ENCODE data around the gene ATOH8.
"Not testable (repeated sequence)": the region's sequence is repeated elsewhere in the genome, so short reads cannot be mapped to it uniquely, and the experiment has no call there.

ATOH8 gene

GRCh38 chr2:85806358-85807118 is 52.7 kb downstream of the ATOH8 start:
- DNase-seq: no peak

GRCh38 chr2:85807756-85808155 is 54.0 kb downstream of the ATOH8 start:
- no peak for DNase-seq

GRCh38 chr2:85810371-85811179 is 56.8 kb downstream of the ATOH8 start:
- DNase-seq: no peak

- DNase-seq: no peak
These were observed 57.6 kb downstream of the ATOH8 start for GRCh38 chr2:85811180-85812093.

GRCh38 chr2:85812094-85812735 is 58.4 kb downstream of the ATOH8 start:
- no peak for DNase-seq

- no peak for DNase-seq
These were observed 59.6 kb downstream of the ATOH8 start for GRCh38 chr2:85813211-85813981.

GRCh38 chr2:85813982-85814801 is 60.4 kb downstream of the ATOH8 start:
- DNase-seq: peak; percentile 66

GRCh38 chr2:85814802-85815550 is 61.2 kb downstream of the ATOH8 start:
- DNase-seq: no peak

- no peak for DNase-seq
These were observed 66.2 kb downstream of the ATOH8 start for GRCh38 chr2:85819811-85820510.

- no peak for DNase-seq
These were observed 69.0 kb downstream of the ATOH8 start for GRCh38 chr2:85822766-85823165.

GRCh38 chr2:85823951-85824350 is 70.2 kb downstream of the ATOH8 start:
- no peak for DNase-seq

- DNase-seq: peak; percentile 74
These were observed 73.4 kb downstream of the ATOH8 start for GRCh38 chr2:85826990-85827878.

GRCh38 chr2:85827879-85828569 is 74.2 kb downstream of the ATOH8 start:
- no peak for DNase-seq

GRCh38 chr2:85828725-85829124 is 74.9 kb downstream of the ATOH8 start:
- DNase-seq: no peak

- DNase-seq: not testable (repeated sequence)
These were observed 75.6 kb downstream of the ATOH8 start for GRCh38 chr2:85829394-85829793.

- DNase-seq: no peak
These were observed 76.9 kb downstream of the ATOH8 start for GRCh38 chr2:85830645-85831044.

GRCh38 chr2:85831735-85832134 is 77.9 kb downstream of the ATOH8 start:
- no peak for DNase-seq

- DNase-seq: no peak
These were observed 80.7 kb downstream of the ATOH8 start for GRCh38 chr2:85834466-85834865.
